ENCODE data around the gene LRP11.
"Not testable (repeated sequence)": the region's sequence is repeated elsewhere in the genome, so short reads cannot be mapped to it uniquely, and the experiment has no call there.

The LRP11 gene

GRCh38 chr6:149846321-149846720, 17.8 kb downstream of the LRP11 start:
- DNase-seq: peak; percentile 78

DNA sequence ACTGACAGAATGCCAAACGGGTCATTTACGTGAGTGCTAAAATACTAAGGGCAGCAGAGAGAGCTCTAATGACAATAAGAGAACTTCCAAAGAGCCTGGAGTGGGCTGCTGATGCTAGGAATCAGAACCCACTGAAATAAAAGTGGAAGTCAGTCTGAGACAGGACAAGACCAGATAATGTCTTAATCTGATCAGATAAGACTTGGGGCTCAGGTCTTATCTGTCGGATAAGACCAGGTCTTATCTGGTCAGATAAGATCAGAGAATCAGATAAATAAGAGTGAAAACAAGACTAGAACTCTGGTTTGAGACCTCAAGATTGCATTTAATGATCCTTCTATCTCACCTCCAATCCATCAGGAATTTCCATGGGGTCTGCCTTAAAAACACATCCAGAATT, 18.6 kb downstream of the LRP11 start:
- no peak for DNase-seq

DNA sequence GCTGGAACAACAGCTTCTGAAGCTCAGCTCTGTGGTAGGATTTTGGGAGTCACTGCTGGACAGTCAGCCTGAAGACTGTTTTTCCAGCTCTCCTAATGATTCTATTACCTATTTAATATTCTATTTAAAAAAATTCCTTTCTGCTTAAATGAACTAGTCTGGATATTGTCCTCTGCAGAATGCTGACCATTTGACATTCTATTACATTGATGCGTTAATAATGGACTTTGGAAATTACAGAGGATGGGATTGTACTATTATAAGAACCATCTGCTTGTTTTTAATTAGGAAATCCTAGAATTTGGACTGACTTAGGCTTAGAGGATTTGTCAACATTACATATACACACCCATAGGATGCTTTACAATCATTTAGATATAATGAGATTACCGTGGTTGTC, 19.7 kb downstream of the LRP11 start:
- DNase-seq: no peak

GRCh38 chr6:149844036-149844435, 20.1 kb downstream of the LRP11 start:
- not testable (repeated sequence) for DNase-seq

GRCh38 chr6:149843051-149843633, 21.0 kb downstream of the LRP11 start:
- DNase-seq: no peak

GRCh38 chr6:149842331-149842730, 21.8 kb downstream of the LRP11 start:
- DNase-seq: no peak

DNA sequence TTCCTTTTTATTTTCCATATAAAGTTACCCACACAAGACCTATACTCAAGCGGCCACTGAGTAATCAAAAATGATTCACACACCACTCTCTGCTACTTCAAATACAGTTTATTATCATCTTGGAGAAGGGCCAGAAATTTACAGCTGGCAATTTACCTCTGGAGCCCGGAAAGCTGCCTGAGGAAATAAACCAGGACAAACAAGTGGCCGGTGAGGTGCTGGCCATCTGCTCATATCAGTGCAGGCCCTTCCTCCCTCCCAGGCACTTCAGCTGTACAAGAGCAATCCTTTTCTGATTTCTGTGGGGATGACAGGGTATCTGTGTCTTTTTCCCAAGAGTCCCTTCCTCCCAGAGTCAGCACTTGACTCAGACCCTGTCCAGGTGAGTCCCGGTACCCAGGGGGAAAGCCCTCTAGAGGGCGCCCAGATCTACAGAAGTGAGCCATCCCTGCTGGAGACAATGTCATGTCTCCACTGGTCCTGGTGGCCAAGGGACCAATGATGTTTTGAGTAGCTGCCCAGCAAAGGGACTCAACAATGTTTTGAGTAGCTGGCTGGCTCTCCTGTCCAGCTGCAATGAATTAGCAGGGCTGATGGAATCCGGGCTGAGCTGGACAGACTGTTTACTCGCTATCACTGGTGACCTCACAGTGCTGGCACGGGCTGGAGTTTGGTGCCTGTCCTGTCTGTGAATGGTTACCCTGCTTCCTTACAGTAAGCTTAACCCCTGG, 23.6 kb downstream of the LRP11 start:
- DNase-seq: peak; percentile 49

DNA sequence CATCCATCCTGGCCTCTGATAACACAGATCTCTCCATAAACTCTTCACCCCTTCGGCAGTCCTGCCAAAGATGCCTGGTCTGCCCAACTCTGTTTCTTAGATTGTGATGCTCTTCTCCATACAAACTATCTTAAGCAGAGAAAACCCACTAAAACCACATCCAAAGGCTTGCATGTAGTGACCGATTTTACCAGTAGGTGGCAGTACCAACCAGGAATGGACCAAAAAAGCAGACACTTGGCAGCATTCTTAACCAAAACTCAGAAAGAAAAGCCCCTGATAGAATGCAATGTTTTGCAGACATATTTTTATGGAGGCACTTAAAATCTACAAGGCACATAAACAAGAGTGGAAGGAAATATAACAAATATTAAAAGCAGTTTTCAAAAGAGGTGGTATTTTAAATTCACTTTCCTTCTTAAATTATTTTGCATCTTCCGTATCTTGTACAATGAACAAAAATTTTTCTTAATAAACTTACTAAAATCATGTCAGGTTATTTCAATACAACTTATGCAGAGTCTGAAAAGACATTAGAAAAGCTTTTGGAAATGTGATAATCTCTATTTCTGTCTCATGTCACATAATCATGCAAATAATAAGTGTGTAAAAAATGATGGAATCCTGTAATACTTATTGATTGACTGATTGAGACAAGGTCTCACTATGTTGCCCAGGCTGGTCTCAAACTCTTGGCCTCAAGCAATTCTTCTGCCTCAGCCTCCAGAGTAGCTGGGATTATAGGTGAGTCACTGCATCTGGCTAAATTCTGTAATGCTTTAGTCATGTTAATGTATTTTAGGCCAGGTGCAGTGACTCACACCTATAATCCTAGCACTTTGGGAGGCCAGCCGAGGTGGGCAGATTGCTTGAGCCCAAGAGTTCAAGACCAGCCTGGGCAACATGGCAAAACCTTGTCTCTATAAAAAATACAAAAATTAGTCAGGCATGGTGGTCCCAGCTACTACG, 29.4 kb downstream of the LRP11 start:
- DNase-seq: peak; percentile 60

DNA sequence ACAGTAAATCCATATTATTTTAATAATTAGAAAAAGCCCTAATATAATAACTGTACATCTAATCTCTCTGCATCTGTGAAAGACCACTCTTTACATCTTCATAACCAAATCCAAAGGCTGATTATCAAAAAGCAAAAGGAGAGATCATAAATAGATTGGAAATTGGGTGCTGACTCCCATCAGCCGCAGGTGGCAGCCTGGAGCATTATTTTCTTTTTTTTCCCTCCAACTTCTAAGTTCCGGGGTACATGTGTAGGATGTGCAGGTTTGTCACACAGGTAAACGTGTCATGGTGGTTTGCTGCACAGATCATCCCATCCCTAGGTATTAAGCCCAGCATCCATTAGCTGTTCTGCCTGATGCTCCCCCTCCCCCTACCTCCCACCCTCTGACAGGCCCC, 30.5 kb downstream of the LRP11 start:
- DNase-seq: no peak

DNA sequence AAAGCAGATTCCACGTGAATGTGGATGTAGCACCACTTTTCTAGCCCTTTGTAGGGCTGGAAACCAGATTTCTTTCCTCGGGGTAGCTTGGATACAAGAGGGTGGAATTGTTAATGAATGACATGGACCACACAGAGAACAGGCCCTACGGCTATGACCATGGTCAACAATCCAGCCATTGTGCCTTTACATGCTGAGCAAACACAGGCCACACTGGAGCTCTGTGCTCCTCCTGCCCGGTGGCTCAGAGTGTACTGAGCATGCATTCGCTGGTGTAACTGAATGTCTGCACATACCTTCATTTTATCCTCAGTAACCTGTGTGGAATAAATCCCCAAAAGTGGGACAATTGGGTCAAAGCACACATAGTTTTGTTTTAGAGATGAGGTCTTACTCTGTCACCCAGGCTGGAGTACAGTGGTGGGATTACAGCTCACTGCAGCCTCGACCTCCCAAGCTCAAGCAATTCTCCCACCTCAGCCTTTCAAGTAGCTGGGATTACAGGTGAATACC, 32.8 kb downstream of the LRP11 start:
- DNase-seq: no peak

- no peak for DNase-seq
Measured at GRCh38 chr6:149830731-149831307, 33.3 kb downstream of the LRP11 start.

- DNase-seq: no peak
Measured at GRCh38 chr6:149825292-149825691, 38.9 kb downstream of the LRP11 start.

DNA sequence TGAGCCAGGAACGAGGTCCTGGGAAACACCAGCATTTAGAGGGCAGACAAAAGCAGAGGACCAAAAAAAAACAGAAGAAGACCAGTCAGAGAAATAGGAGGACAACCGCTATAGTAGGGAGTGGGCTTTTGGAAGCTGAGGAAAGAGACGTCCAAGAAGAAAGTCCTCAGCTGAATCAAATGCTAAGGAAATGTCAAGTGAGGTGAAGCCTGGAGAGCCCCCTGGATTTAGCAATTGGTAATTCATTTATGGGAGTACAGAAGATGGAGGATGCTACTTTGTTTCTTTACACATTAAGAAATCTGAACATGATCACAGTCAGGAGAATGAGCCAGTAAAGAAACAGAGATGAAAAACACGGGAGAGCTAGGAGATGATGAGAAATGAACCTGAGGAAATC, 41.1 kb downstream of the LRP11 start:
- no peak for DNase-seq

- no peak for DNase-seq
Measured at GRCh38 chr6:149821492-149821891, 42.7 kb downstream of the LRP11 start.

- DNase-seq: no peak
Measured at GRCh38 chr6:149820506-149820905, 43.7 kb downstream of the LRP11 start.

GRCh38 chr6:149815788-149816187, 48.4 kb downstream of the LRP11 start:
- DNase-seq: no peak

DNA sequence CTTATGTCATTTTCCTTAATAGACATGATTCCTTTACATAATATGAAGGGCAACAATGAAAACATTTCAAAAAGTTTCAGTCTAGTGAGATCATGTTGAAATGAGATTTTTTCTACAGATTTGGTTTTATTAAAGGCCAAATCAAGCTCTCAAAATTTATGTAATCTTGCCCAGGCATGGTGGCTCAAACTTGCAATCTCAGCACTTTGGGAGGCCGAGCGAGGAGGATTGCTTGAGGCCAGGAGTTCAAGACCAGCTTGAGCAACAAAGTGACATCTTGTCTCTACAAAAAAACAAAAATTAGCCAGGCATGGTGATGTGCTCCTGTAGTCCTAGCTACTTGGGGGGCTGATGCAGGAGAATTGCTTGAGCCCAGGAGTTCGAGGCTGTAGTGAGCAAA, 50.8 kb downstream of the LRP11 start:
- no peak for DNase-seq

GRCh38 chr6:149809798-149810197, 54.4 kb downstream of the LRP11 start:
- DNase-seq: no peak

- DNase-seq: no peak
Measured at GRCh38 chr6:149806127-149806526, 58.0 kb downstream of the LRP11 start.

DNA sequence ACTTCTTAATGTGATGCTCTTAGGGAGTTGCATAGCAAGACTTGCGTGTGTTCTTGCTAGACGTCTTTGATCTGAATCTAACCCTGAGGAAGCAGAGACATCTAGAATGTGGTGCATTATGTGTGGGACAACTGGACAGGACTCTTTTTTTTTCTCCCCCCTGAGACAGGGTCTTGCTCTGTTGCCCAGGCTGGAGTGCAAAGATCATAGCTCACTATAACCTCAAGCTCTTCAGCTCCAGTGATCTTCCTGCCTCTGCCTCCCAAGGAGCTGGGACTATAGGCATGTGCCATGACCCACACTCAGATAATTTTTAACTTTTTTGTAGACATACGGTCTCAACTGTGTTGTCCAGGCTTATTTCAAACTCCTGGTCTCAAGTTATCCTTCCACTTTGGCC, 80.6 kb downstream of the LRP11 start:
- DNase-seq: no peak

DNA sequence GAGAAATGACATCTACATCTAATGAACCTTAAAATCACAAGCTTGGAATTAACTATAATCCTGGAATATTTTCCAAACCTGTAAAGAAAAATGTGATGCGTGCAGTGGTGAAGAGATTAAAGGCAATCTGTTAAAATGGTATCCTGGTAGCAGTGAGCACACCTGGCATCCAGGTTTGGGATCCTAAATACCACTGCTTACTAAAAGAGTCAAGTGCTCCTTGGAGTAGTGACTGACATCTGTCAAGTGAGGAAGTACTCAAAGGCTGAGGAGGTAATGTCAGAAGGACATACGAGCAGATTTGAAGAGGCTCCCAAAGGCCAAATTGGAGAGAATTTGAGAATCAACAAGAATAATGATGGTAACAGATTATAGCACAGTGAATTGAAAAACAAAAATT, 81.8 kb downstream of the LRP11 start:
- no peak for DNase-seq

DNA sequence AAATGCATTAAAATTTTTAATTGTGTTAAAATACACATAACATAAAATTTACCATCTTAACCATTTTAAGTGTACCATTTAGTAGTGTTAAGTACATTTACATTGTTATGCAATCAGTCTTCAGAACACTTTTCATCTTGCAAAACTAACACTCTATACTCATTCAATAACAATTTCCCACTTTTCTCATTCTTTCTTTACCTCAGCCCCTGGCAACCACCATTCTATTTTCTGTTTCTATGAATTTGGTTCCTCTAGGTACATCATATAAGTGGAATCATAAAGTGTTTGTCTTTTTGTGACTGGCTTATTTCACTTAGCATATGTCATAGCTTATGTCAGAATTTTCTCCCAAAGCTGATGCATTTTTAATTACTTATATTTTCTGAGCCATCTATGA, 82.4 kb downstream of the LRP11 start:
- no peak for DNase-seq

DNA sequence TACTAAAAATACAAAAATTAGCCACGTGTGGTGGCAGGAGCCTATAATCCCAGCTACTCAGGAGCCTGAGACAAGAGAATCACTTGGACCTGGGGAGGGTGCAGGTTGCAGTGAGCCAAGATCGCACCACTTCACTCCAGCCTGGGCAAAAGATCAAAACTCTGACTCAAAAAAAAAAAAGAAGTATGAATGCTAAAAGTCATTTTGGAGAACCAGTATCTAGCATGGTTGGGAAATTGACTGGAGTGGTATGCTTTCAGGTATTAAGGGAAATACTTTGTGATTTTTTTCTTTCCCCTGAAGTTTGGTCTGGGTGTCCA, 84.6 kb downstream of the LRP11 start:
- DNase-seq: no peak

Measured in kidney glomerular epithelial cell (primary cell).